HepG2 (cell line): ENCODE data around the gene CRYBA2. TPM values are rescaled to one million over a fixed set of nuclear protein-coding genes. Genes with fewer than 3 reads are reported as not detected.

Experiments used
- AGO1 ChIP-seq: fragments of 200-400 bp; formaldehyde crosslinking; IDR thresholded peaks from 2 replicates; pipeline ENCODE4 v1.6.1; 2017; ENCODE audit warnings: mild to moderate bottlenecking, low read depth, low read length, moderate library complexity; ENCODE audit not compliant: poor library complexity, severe bottlenecking
- ARID2 ChIP-seq: sonication (generic); formaldehyde crosslinking; IDR thresholded peaks from 2 replicates; pipeline ENCODE4 v1.8.1; 2022; ENCODE audit warnings: mild to moderate bottlenecking, missing genetic modification reagents, borderline replicate concordance
- CC2D1A ChIP-seq: sonication (generic); formaldehyde crosslinking; IDR thresholded peaks from 2 replicates; pipeline ENCODE4 v1.8.1; 2023; ENCODE audit warnings: mild to moderate bottlenecking, missing genetic modification reagents
- DNMT3B ChIP-seq: conservative IDR thresholded peaks from 2 replicates; pipeline ENCODE4 v1.6.1; 2016; ENCODE audit warnings: missing biosample characterization, control low read depth
- HNRNPLL ChIP-seq: fragments of 200-400 bp; formaldehyde crosslinking; IDR thresholded peaks from 2 replicates; pipeline ENCODE4 v1.6.1; 2017; ENCODE audit warnings: mild to moderate bottlenecking, low read depth, low read length; ENCODE audit not compliant: poor library complexity, severe bottlenecking
- KLF9 ChIP-seq: IDR thresholded peaks from 2 replicates; pipeline ENCODE4 v1.6.1; 2016; ENCODE audit warnings: low read depth
- SCMH1 ChIP-seq: sonication (generic); formaldehyde crosslinking; IDR thresholded peaks from 2 replicates; pipeline ENCODE4 v1.9.0; 2021; ENCODE audit warnings: missing genetic modification reagents, mild to moderate bottlenecking, borderline replicate concordance
- SMAD1 ChIP-seq: sonication (generic); formaldehyde crosslinking; IDR thresholded peaks from 2 replicates; pipeline ENCODE4 v1.4.0; 2020; ENCODE audit warnings: missing genetic modification reagents, low read depth, mild to moderate bottlenecking, borderline replicate concordance
- SNAI1 ChIP-seq: sonication (generic); formaldehyde crosslinking; IDR thresholded peaks from 2 replicates; pipeline ENCODE4 v1.5.0; 2020; ENCODE audit warnings: mild to moderate bottlenecking, missing genetic modification reagents, borderline replicate concordance
- TEAD3 ChIP-seq: optimal IDR thresholded peaks from 2 replicates; pipeline ENCODE3; 2016; ENCODE audit warnings: borderline replicate concordance
- ZFP90 ChIP-seq: sonication (generic); formaldehyde crosslinking; IDR thresholded peaks from 2 replicates; pipeline ENCODE4 v1.8.0; 2022; ENCODE audit warnings: missing genetic modification reagents, mild to moderate bottlenecking, inconsistent platforms, borderline replicate concordance
- ZNF431 ChIP-seq: sonication (generic); formaldehyde crosslinking; IDR thresholded peaks from 2 replicates; pipeline ENCODE4 v1.9.0; 2022; ENCODE audit warnings: missing genetic modification reagents, low read depth, mild to moderate bottlenecking, borderline replicate concordance
- ZNF761 ChIP-seq: sonication (generic); formaldehyde crosslinking; conservative IDR thresholded peaks from 2 replicates; pipeline ENCODE4 v1.4.0; 2020; ENCODE audit warnings: mild to moderate bottlenecking, missing genetic modification reagents
- polyA plus RNA-seq, 8 experiments: library from polyadenylated mRNA; depleted of rRNA in 3 of 8; stranded (reverse) in 7 of 8; unstranded in 1 of 8; fragments of >200 nt; fragmentation: Illumina TruSeq in 4 of 8; extraction: Trizol in 4 of 8; gene quantifications; 2 replicates each; pipeline versions ENCODE4 v1.2.1 to v1.2.3, GENCODE V29; 2011 to 2016; ENCODE audit warnings: low read depth in 4 of 8, missing spikeins in 1 of 8, mixed read lengths in 1 of 8; ENCODE audit not compliant: insufficient read depth in 1 of 8
- total RNA-seq, 5 experiments: library from RNA; depleted of rRNA; stranded (reverse); fragments of >200 nt; fragmentation: Illumina TruSeq; extraction: Trizol; gene quantifications; 2 replicates each; pipeline ENCODE4 v1.2.3, GENCODE V29; 2016; ENCODE audit warnings: low read depth in 1 of 5
- TF ChIP-seq, protein P1 (sequence below): sonication (generic); formaldehyde crosslinking; IDR thresholded peaks from 2 replicates; pipeline ENCODE4 v1.8.1; 2023; ENCODE audit warnings: mild to moderate bottlenecking, missing genetic modification reagents, borderline replicate concordance
- TF ChIP-seq, protein P2 (sequence below): sonication (generic); formaldehyde crosslinking; conservative IDR thresholded peaks from 2 replicates; pipeline ENCODE4 v1.8.1; 2023; ENCODE audit warnings: missing genetic modification reagents
- TF ChIP-seq, protein P3 (sequence below): sonication (generic); formaldehyde crosslinking; IDR thresholded peaks from 2 replicates; pipeline ENCODE4 v1.9.0; 2021; ENCODE audit warnings: missing genetic modification reagents, borderline replicate concordance
- TF ChIP-seq, protein P4 (sequence below): sonication (generic); formaldehyde crosslinking; IDR thresholded peaks from 2 replicates; pipeline ENCODE4 v1.5.0; 2020; ENCODE audit warnings: missing genetic modification reagents

Gene CRYBA2
- total and polyA plus RNA-seq, 2 of the 13 experiments (the other 11 are each of a cell fraction or from before 2014, with no cell fraction given), result not detected

DNA sequence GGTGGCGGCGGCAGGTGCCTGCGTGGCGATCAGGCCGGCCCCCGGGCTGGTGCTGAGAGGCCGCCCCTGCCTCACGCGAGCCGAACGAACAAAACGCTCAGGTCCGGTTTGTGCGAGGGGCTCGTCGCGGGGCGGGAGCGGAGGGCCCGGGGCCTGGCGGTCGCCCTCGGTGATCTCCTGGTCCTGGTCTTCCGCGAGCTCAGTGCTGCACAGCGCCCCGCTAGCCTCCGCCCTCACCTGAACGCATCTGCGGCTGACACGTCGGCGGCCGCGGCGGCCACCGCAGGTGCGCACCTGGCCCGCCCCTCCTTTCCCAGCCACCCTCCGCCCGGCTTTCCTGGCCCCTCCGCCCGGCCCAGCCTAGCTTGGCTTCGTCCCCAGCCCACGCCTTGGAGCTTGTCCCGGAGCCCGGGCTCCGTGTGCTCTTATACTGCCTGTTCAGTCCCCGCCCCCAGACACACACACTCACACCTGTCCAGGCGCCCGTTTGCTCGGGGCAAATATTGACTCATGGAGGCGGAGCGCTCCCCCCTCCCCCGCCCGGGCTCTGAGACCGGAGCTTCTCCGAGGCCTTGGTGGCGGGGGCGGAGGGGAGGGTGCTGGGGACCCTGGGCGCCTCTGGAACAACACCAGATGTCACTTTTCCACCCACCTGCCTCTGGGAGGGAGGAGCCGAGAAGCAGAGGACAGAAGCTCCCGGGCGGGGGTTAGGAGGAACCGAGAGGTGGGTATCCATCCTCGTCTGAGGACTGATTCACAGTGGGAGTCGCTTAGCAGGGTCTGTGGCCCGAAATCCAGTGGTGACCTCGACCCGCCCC lies 8.6 kb upstream of the CRYBA2 start (continued):
- TF ChIP-seq ZFP90 (CRISPR knock-in tag) (peak; percentile 26; the same call in 1 of the 2 replicates), SNAI1 (CRISPR knock-in tag) (peak; percentile 93; the same call in 1 of the 2 replicates), ARID2 (CRISPR knock-in tag) (no peak), HNRNPLL (peak; percentile 37), ZNF431 (CRISPR knock-in tag) (peak; percentile 49; the same call in 1 of the 2 replicates), SMAD1 (0 out of 2 replicates have a peak, but pooled peaks have one; percentile 41), DNMT3B (peak; percentile 90), SCMH1 (CRISPR knock-in tag) (no peak), KLF9 (CRISPR knock-in tag) (no peak), TEAD3 (CRISPR knock-in tag) (peak; percentile 12), AGO1 (peak; percentile 32), CC2D1A (no peak), ZNF761 (CRISPR knock-in tag) (no peak)
- TF ChIP-seq, protein P1, sequence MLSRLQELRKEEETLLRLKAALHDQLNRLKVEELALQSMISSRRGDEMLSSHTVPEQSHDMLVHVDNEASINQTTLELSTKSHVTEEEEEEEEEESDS (CRISPR knock-in tag), result no peak
- TF ChIP-seq, protein P2, sequence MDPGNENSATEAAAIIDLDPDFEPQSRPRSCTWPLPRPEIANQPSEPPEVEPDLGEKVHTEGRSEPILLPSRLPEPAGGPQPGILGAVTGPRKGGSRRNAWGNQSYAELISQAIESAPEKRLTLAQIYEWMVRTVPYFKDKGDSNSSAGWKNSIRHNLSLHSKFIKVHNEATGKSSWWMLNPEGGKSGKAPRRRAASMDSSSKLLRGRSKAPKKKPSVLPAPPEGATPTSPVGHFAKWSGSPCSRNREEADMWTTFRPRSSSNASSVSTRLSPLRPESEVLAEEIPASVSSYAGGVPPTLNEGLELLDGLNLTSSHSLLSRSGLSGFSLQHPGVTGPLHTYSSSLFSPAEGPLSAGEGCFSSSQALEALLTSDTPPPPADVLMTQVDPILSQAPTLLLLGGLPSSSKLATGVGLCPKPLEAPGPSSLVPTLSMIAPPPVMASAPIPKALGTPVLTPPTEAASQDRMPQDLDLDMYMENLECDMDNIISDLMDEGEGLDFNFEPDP (CRISPR knock-in tag), result no peak
- TF ChIP-seq, protein P3, sequence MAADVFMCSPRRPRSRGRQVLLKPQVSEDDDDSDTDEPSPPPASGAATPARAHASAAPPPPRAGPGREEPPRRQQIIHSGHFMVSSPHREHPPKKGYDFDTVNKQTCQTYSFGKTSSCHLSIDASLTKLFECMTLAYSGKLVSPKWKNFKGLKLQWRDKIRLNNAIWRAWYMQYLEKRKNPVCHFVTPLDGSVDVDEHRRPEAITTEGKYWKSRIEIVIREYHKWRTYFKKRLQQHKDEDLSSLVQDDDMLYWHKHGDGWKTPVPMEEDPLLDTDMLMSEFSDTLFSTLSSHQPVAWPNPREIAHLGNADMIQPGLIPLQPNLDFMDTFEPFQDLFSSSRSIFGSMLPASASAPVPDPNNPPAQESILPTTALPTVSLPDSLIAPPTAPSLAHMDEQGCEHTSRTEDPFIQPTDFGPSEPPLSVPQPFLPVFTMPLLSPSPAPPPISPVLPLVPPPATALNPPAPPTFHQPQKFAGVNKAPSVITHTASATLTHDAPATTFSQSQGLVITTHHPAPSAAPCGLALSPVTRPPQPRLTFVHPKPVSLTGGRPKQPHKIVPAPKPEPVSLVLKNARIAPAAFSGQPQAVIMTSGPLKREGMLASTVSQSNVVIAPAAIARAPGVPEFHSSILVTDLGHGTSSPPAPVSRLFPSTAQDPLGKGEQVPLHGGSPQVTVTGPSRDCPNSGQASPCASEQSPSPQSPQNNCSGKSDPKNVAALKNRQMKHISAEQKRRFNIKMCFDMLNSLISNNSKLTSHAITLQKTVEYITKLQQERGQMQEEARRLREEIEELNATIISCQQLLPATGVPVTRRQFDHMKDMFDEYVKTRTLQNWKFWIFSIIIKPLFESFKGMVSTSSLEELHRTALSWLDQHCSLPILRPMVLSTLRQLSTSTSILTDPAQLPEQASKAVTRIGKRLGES (CRISPR knock-in tag), result no peak
- TF ChIP-seq, protein P4, sequence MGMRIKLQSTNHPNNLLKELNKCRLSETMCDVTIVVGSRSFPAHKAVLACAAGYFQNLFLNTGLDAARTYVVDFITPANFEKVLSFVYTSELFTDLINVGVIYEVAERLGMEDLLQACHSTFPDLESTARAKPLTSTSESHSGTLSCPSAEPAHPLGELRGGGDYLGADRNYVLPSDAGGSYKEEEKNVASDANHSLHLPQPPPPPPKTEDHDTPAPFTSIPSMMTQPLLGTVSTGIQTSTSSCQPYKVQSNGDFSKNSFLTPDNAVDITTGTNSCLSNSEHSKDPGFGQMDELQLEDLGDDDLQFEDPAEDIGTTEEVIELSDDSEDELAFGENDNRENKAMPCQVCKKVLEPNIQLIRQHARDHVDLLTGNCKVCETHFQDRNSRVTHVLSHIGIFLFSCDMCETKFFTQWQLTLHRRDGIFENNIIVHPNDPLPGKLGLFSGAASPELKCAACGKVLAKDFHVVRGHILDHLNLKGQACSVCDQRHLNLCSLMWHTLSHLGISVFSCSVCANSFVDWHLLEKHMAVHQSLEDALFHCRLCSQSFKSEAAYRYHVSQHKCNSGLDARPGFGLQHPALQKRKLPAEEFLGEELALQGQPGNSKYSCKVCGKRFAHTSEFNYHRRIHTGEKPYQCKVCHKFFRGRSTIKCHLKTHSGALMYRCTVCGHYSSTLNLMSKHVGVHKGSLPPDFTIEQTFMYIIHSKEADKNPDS (CRISPR knock-in tag), result peak; percentile 65; the same call in 1 of the 2 replicates
